ENCODE measurements around the gene TNNI3K.

DNA sequence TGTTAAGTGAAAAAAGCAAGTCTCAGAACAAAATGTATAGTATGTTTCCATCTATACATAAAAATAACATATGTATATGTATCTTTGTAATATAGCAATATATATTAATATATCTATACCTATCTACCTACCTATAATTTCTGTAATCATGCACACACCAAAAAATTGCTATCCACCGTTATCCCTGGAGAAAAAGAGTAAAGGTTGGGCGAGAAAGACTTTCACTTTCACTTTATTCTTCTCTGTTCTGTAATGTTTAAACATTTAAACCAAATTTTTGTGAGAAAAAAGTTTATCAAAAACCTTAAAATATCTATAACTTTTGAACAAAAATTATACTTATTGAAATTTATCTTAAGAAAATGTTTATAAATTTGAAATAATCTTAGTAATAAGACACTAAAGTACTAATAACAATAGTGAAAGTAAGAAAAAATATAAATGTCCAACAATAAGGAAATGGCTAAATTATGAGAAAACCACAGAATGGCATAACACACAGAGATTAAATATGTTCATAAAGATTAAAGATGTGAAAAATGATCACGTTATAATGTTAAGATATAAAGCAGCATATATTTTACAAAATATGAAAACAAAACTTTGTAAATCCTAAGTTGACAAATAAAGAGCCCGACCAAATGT is 351.2 kb downstream of the TNNI3K start:
- no peak for TF ChIP-seq POLR2A (IDR thresholded peaks at IDR 0.05)
- TF ChIP-seq, protein P1, sequence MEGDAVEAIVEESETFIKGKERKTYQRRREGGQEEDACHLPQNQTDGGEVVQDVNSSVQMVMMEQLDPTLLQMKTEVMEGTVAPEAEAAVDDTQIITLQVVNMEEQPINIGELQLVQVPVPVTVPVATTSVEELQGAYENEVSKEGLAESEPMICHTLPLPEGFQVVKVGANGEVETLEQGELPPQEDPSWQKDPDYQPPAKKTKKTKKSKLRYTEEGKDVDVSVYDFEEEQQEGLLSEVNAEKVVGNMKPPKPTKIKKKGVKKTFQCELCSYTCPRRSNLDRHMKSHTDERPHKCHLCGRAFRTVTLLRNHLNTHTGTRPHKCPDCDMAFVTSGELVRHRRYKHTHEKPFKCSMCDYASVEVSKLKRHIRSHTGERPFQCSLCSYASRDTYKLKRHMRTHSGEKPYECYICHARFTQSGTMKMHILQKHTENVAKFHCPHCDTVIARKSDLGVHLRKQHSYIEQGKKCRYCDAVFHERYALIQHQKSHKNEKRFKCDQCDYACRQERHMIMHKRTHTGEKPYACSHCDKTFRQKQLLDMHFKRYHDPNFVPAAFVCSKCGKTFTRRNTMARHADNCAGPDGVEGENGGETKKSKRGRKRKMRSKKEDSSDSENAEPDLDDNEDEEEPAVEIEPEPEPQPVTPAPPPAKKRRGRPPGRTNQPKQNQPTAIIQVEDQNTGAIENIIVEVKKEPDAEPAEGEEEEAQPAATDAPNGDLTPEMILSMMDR (IDR thresholded peaks at IDR 0.05) = no peak

Data from thyroid gland (tissue), 4 donors.